HCT116 (cell line): ENCODE data around the gene TMEM212. TPM values are rescaled to one million over a fixed set of nuclear protein-coding genes. Genes with fewer than 3 reads are reported as not detected.
A peak's percentile ranks its signal among the peaks of the same experiment; 100 is the strongest.

Experiments
- ATAC-seq: fragments of 200-7000 bp; cut with Tn5 transposase; 2 replicates; pipeline ENCODE4 v1.9.1; 2020; ENCODE audit warnings: mild to moderate bottlenecking, moderate library complexity
- BruUV-seq: library from RNA; stranded (reverse); fragments of 400-500 nt; replicated peaks from 2 replicates; lab custom pipeline; 2021; lab: Mats Ljungman, UMichigan
- CTCF ChIA-PET: fragments of 300-600 bp; sonication (Branson Sonifier 250); formaldehyde crosslinking; loops from one replicate; lab custom pipeline; 2021; ENCODE audit warnings: antibody characterized with exemption; lab: Charles Lee
- POLR2A ChIA-PET: fragments of 300-600, 350-600 bp; sonication (Branson Sonifier 250); formaldehyde crosslinking; loops from one replicate; lab custom pipeline; 2021; ENCODE audit warnings: antibody characterized with exemption; lab: Charles Lee
- RAD21 ChIA-PET, 2 experiments: fragments of 300-600 bp; sonication (Branson Sonifier 250); formaldehyde crosslinking; loops; one replicate each; lab custom pipeline; 2023; ENCODE audit warnings: low total read pairs in 2 of 2; ENCODE audit not compliant: uncharacterized antibody in 2 of 2, unreplicated experiment in 2 of 2, low non-redundant PET in 1 of 2; lab: Charles Lee
- DNase-seq: peaks from one replicate; pipeline ENCODE4 v3.0.0-alpha.2; 2010; ENCODE audit warnings: low read depth, low spot score
- H2AFZ ChIP-seq: fragments of 200-600 bp; shearing (Covaris generic), sonication (generic); 2 replicates; pipeline ENCODE4 v1.6.1; 2017; ENCODE audit warnings: low read depth, mixed run types, mixed read lengths, antibody characterized with exemption, low read length; ENCODE audit not compliant: poor library complexity, severe bottlenecking
- H3K27ac ChIP-seq: 2 replicates; pipeline ENCODE4 v1.5.1; 2012; ENCODE audit warnings: low read depth, low read length
- H3K27me3 ChIP-seq: fragments of 200-600 bp; sonication (generic); 2 replicates; pipeline ENCODE4 v1.6.1; 2016; ENCODE audit warnings: mixed run types, low read length, mixed read lengths; ENCODE audit not compliant: insufficient read depth
- H3K36me3 ChIP-seq, 2 experiments: fragments of 200-500 bp in 1 of 2; fragments of 200-600 bp in 1 of 2; sonication (Bioruptor generic) in 1 of 2; sonication (generic) in 1 of 2; 2 replicates each; pipeline versions ENCODE4 v1.5.1 to v1.6.1; 2014 to 2016; ENCODE audit warnings: low read length in 2 of 2, inconsistent platforms in 1 of 2, mixed read lengths in 1 of 2, mixed run types in 1 of 2; ENCODE audit not compliant: insufficient read depth in 2 of 2, control insufficient read depth in 1 of 2
- H3K4me1 ChIP-seq, 2 experiments: fragments of 200-600 bp in 1 of 2; sonication (generic) in 1 of 2; 2 replicates each; pipeline versions ENCODE4 v1.5.1 to v1.6.1; 2012 to 2017; ENCODE audit warnings: low read length in 2 of 2, inconsistent platforms in 1 of 2, mild to moderate bottlenecking in 1 of 2, mixed read lengths in 1 of 2, mixed run types in 1 of 2, moderate library complexity in 1 of 2; ENCODE audit not compliant: insufficient read depth in 2 of 2, control insufficient read depth in 1 of 2
- H3K4me2 ChIP-seq: fragments of 200-600 bp; sonication (generic); 2 replicates; pipeline ENCODE4 v1.6.1; 2017; ENCODE audit warnings: mixed run types, low read length, mixed read lengths
- H3K4me3 ChIP-seq, 2 experiments: fragments of 200-600 bp in 1 of 2; sonication (generic) in 1 of 2; replicated peaks in 1 of 2; 2 replicates each; pipeline ENCODE4 v1.5.1; 2011 to 2016; ENCODE audit warnings: low read length in 2 of 2, control low read depth in 1 of 2, low read depth in 1 of 2, mild to moderate bottlenecking in 1 of 2, mixed read lengths in 1 of 2, mixed run types in 1 of 2
- H3K79me2 ChIP-seq: fragments of 200-600 bp; sonication (generic); 2 replicates; pipeline ENCODE4 v1.6.1; 2017; ENCODE audit warnings: mild to moderate bottlenecking, mixed run types, low read length, moderate library complexity, mixed read lengths; ENCODE audit not compliant: insufficient read depth
- H3K9ac ChIP-seq: fragments of 200-600 bp; sonication (generic); 2 replicates; pipeline ENCODE4 v1.6.1; 2016; ENCODE audit warnings: low read length, mixed read lengths
- H3K9me2 ChIP-seq: fragments of 200-600 bp; sonication (generic), shearing (Covaris generic); 2 replicates; pipeline ENCODE4 v1.6.1; 2017; ENCODE audit warnings: mixed run types, mild to moderate bottlenecking, moderate library complexity; ENCODE audit not compliant: insufficient read depth
- H3K9me3 ChIP-seq, 2 experiments: fragments of 200-500 bp in 1 of 2; fragments of 200-600 bp in 1 of 2; sonication (Bioruptor generic) in 1 of 2; sonication (generic) in 1 of 2; 2 replicates each; pipeline ENCODE4 v1.6.1; 2014 to 2017; ENCODE audit warnings: low read length in 2 of 2, mixed read lengths in 2 of 2, inconsistent platforms in 1 of 2, low read depth in 1 of 2, mild to moderate bottlenecking in 1 of 2, mixed run types in 1 of 2, moderate library complexity in 1 of 2; ENCODE audit not compliant: control insufficient read depth in 1 of 2, insufficient read depth in 1 of 2
- H4K20me1 ChIP-seq: fragments of 200-600 bp; sonication (generic), shearing (Covaris generic); 2 replicates; pipeline ENCODE4 v1.6.1; 2017; ENCODE audit warnings: mixed run types, mild to moderate bottlenecking, moderate library complexity; ENCODE audit not compliant: insufficient read depth
- CBX3 ChIP-seq: IDR thresholded peaks from 2 replicates; pipeline ENCODE4 v1.6.1; 2012; ENCODE audit warnings: low read depth
- CEBPB ChIP-seq: IDR thresholded peaks from 2 replicates; pipeline ENCODE4 v1.6.1; 2012; ENCODE audit warnings: low read depth
- EZH2 ChIP-seq: fragments of 200-600 bp; sonication (generic); IDR thresholded peaks from 2 replicates; pipeline ENCODE4 v1.6.1; 2017; ENCODE audit warnings: antibody characterized with exemption, mixed run types
- EZH2phosphoT487 ChIP-seq: fragments of 200-600 bp; IDR thresholded peaks from 2 replicates; pipeline ENCODE4 v1.6.1; 2018; ENCODE audit warnings: antibody characterized with exemption, borderline replicate concordance
- JUND ChIP-seq: IDR thresholded peaks from 2 replicates; pipeline ENCODE4 v1.6.1; 2012
- POLR2AphosphoS5 ChIP-seq: IDR thresholded peaks from 2 replicates; pipeline ENCODE4 v1.6.1; 2011; ENCODE audit warnings: mild to moderate bottlenecking, low read depth, low read length, moderate library complexity
- RAD21 ChIP-seq: IDR thresholded peaks from 2 replicates; pipeline ENCODE4 v1.6.1; 2012; ENCODE audit warnings: low read depth, mild to moderate bottlenecking
- SIN3A ChIP-seq: IDR thresholded peaks from 2 replicates; pipeline ENCODE4 v1.6.1; 2012; ENCODE audit warnings: low read depth
- TCF7L2 ChIP-seq: IDR thresholded peaks from 2 replicates; pipeline ENCODE4 v1.7.0; 2011; ENCODE audit warnings: borderline replicate concordance, inconsistent platforms; ENCODE audit not compliant: insufficient read depth, insufficient read length; ENCODE audit errors: extremely low read depth
- YY1 ChIP-seq: IDR thresholded peaks from 2 replicates; pipeline ENCODE4 v1.6.1; 2011; ENCODE audit warnings: low read length, low read depth, moderate library complexity, mild to moderate bottlenecking; ENCODE audit not compliant: insufficient replicate concordance; ENCODE audit errors: extremely low read depth
- ZFX ChIP-seq: fragments of 450-650 bp; IDR thresholded peaks from 2 replicates; pipeline ENCODE4 v1.6.1; 2017
- intact Hi-C: fragments of 100-400 bp; cut with micrococcal nuclease; formaldehyde crosslinking; loops from 2 replicates; pipeline ENCODE4 v1.10.0; 2022
- total RNA-seq: library from RNA; stranded (reverse); gene quantifications from one replicate; pipeline ENCODE4 v1.2.1, GENCODE V29; 2021; ENCODE audit not compliant: unreplicated experiment
- TF ChIP-seq, protein P1 (sequence below): IDR thresholded peaks from 2 replicates; pipeline ENCODE4 v1.6.1; 2012
- TF ChIP-seq, protein P2 (sequence below): IDR thresholded peaks from 2 replicates; pipeline ENCODE4 v1.6.1; 2011; ENCODE audit warnings: mild to moderate bottlenecking, low read length, moderate library complexity; ENCODE audit not compliant: insufficient replicate concordance; ENCODE audit errors: extremely low read depth
- TF ChIP-seq, protein P3 (sequence below), 3 experiments: fragments of 200-600 bp in 1 of 3; sonication (generic) in 1 of 3; IDR thresholded peaks in 2 of 3; conservative IDR thresholded peaks in 1 of 3; 2 replicates each; pipeline ENCODE4 v1.5.1; 2012 to 2017; ENCODE audit warnings: low read depth in 2 of 3, low read length in 2 of 3, antibody characterized with exemption in 1 of 3, borderline replicate concordance in 1 of 3, control low read depth in 1 of 3, mild to moderate bottlenecking in 1 of 3, mixed read lengths in 1 of 3, mixed run types in 1 of 3, moderate library complexity in 1 of 3; ENCODE audit not compliant: insufficient read depth in 1 of 3

The TMEM212 gene
- total RNA-seq, 1 experiment from 2014 or later = not detected

DNA sequence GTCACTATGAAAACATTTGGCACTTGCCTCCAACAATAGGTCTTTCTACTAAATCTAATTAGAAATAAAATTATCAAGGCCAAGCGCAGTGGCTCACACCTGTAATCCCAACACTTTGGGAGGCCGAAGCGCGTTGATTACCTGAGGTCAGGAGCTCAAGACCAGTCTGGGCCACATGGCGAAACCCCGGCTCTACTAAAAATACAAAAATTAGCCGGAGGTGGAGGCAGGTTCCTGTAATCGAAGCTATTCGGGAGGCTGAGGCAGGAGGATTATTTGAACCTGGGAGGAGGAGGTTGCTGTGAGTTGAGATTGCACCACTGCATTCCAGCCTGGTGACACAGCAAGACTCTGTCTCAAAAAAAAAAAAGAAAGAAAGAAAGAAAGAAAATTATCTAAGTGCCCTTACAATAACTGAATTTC, 31.2 kb upstream of the TMEM212 start (continued):
- TF ChIP-seq, protein P1, sequence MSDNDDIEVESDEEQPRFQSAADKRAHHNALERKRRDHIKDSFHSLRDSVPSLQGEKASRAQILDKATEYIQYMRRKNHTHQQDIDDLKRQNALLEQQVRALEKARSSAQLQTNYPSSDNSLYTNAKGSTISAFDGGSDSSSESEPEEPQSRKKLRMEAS = no peak
- no peak for TF ChIP-seq EZH2

DNA sequence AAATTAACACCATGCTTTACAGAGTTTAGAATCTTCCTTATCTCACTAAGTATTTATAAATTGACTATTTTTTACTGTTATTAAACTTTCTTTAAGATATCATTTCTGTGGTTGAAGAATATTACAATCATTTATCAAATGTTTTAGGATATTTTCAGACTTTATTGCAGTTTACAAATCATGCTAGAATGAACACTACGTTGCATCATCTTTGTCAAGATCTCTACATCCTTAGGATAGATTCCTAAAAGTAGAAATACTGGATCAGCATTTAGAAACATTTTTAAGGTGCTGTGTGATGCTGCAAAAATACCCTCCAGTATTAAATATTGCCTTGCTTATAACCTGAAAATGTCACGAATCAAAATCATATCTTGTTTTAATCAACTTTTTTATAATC, 30.3 kb upstream of the TMEM212 start:
- no peak for DNase-seq
- no peaks in the 10 kb centered on the region for H4K20me1 ChIP-seq
- H3K4me1 ChIP-seq = peaks cover 8 to 40% of the 10 kb centered on the region in 2 experiments; a peak in 3 of 4 replicates
- H3K9me3 ChIP-seq = no peaks in the 10 kb centered on the region
- ChIA-PET POLR2A (no interaction called here), RAD21 (interaction anchor here in 1 of 2 experiments (0.7 kb wide), 1 partner anchor 25 kb away, joined by 4 read pairs; no protein-coding TSS in a partner anchor), CTCF (no interaction called here)
- no TSS peak for BruUV-seq
- H2AFZ ChIP-seq = peak overlapping the region; percentile 38
- TF ChIP-seq JUND = no peak
- TF ChIP-seq EZH2phosphoT487 = no peak
- no peak for TF ChIP-seq RAD21
- TF ChIP-seq, protein P2, sequence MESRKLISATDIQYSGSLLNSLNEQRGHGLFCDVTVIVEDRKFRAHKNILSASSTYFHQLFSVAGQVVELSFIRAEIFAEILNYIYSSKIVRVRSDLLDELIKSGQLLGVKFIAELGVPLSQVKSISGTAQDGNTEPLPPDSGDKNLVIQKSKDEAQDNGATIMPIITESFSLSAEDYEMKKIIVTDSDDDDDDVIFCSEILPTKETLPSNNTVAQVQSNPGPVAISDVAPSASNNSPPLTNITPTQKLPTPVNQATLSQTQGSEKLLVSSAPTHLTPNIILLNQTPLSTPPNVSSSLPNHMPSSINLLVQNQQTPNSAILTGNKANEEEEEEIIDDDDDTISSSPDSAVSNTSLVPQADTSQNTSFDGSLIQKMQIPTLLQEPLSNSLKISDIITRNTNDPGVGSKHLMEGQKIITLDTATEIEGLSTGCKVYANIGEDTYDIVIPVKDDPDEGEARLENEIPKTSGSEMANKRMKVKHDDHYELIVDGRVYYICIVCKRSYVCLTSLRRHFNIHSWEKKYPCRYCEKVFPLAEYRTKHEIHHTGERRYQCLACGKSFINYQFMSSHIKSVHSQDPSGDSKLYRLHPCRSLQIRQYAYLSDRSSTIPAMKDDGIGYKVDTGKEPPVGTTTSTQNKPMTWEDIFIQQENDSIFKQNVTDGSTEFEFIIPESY = no peak
- no peak for TF ChIP-seq SIN3A
- no peak for TF ChIP-seq CEBPB
- no peak for TF ChIP-seq YY1
- TF ChIP-seq ZFX = no peak
- no peak for TF ChIP-seq TCF7L2
- no peak for TF ChIP-seq POLR2AphosphoS5
- no peak for TF ChIP-seq CBX3
- no peak for TF ChIP-seq EZH2
- TF ChIP-seq, protein P1 = no peak
- TF ChIP-seq, protein P3, sequence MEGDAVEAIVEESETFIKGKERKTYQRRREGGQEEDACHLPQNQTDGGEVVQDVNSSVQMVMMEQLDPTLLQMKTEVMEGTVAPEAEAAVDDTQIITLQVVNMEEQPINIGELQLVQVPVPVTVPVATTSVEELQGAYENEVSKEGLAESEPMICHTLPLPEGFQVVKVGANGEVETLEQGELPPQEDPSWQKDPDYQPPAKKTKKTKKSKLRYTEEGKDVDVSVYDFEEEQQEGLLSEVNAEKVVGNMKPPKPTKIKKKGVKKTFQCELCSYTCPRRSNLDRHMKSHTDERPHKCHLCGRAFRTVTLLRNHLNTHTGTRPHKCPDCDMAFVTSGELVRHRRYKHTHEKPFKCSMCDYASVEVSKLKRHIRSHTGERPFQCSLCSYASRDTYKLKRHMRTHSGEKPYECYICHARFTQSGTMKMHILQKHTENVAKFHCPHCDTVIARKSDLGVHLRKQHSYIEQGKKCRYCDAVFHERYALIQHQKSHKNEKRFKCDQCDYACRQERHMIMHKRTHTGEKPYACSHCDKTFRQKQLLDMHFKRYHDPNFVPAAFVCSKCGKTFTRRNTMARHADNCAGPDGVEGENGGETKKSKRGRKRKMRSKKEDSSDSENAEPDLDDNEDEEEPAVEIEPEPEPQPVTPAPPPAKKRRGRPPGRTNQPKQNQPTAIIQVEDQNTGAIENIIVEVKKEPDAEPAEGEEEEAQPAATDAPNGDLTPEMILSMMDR (IDR thresholded peaks at IDR 0.05 in 2 of 3, conservative IDR thresholded peaks at IDR 0.05 in 1 of 3; ENCODE audit: borderline replicate concordance in 1 of 3, insufficient read depth in 1 of 3, low read depth in 2 of 3, low read length in 2 of 3) = no peak
- no peak for ATAC-seq
- H3K79me2 ChIP-seq = no peaks in the 10 kb centered on the region
- no peak overlapping the region for H3K4me3 ChIP-seq
- H3K36me3 ChIP-seq = no peaks in the 10 kb centered on the region
- H3K27ac ChIP-seq = no peak overlapping the region
- H3K27me3 ChIP-seq = no peaks in the 10 kb centered on the region
- H3K4me2 ChIP-seq = no peak overlapping the region
- no peaks in the 10 kb centered on the region for H3K9me2 ChIP-seq
- intact Hi-C loops = loop anchor here (10.0 kb wide), 1 partner anchor 62 kb away; no protein-coding TSS in a partner anchor
- no peak overlapping the region for H3K9ac ChIP-seq
